H9 (cell line): ENCODE results near the gene AXIN1. TPM values are rescaled to one million over a fixed set of nuclear protein-coding genes. Genes with fewer than 3 reads are reported as not detected.

Source experiments
- DNase-seq: peaks from one replicate; pipeline ENCODE4 v3.0.0-alpha.2; 2017
- H2AFZ ChIP-seq: one replicate; pipeline ENCODE4 v1.6.1; 2013; ENCODE audit warnings: mild to moderate bottlenecking, low read length, control low read depth, moderate library complexity
- H2AK5ac ChIP-seq: 2 replicates; pipeline ENCODE4 v1.6.1; 2013; ENCODE audit warnings: low read length, control low read depth, mixed read lengths; ENCODE audit not compliant: insufficient read length
- H2BK120ac ChIP-seq: one replicate; pipeline ENCODE4 v1.6.1; 2013; ENCODE audit warnings: low read depth, mild to moderate bottlenecking, low read length, control low read depth, inconsistent platforms; ENCODE audit not compliant: poor library complexity, severe bottlenecking
- H2BK12ac ChIP-seq: 2 replicates; pipeline ENCODE4 v1.6.1; 2013; ENCODE audit warnings: low read length, control low read depth, mixed read lengths, low read depth; ENCODE audit not compliant: insufficient read length
- H2BK15ac ChIP-seq: 2 replicates; pipeline ENCODE4 v1.6.1; 2013; ENCODE audit warnings: low read depth, low read length, control low read depth
- H2BK20ac ChIP-seq: one replicate; pipeline ENCODE4 v1.6.1; 2013; ENCODE audit warnings: low read depth, mild to moderate bottlenecking, low read length, control low read depth, inconsistent platforms; ENCODE audit not compliant: poor library complexity, severe bottlenecking
- H2BK5ac ChIP-seq: 2 replicates; pipeline ENCODE4 v1.6.1; 2013; ENCODE audit warnings: low read length, control low read depth, mixed read lengths; ENCODE audit not compliant: insufficient read length
- H3K14ac ChIP-seq: 2 replicates; pipeline ENCODE4 v1.6.1; 2013; ENCODE audit warnings: low read length, control low read depth; ENCODE audit not compliant: insufficient read depth
- H3K18ac ChIP-seq: 2 replicates; pipeline ENCODE4 v1.6.1; 2013; ENCODE audit warnings: low read depth, mild to moderate bottlenecking, mixed read lengths, low read length, control low read depth; ENCODE audit not compliant: insufficient read length
- H3K23ac ChIP-seq: 2 replicates; pipeline ENCODE4 v1.6.1; 2013; ENCODE audit warnings: low read length, control low read depth, mixed read lengths, low read depth; ENCODE audit not compliant: insufficient read length
- H3K23me2 ChIP-seq: 2 replicates; pipeline ENCODE4 v1.6.1; 2013; ENCODE audit warnings: low read depth, mild to moderate bottlenecking, mixed read lengths, low read length, control low read depth; ENCODE audit not compliant: insufficient read length, poor library complexity, severe bottlenecking
- H3K27ac ChIP-seq: 2 replicates; pipeline ENCODE4 v1.5.1; 2013; ENCODE audit warnings: low read length, control low read depth, mixed read lengths, low read depth; ENCODE audit not compliant: insufficient read length
- H3K27me3 ChIP-seq: 2 replicates; pipeline ENCODE4 v1.6.1; 2013; ENCODE audit warnings: low read length, control low read depth, inconsistent platforms; ENCODE audit not compliant: insufficient read depth
- H3K4ac ChIP-seq: 2 replicates; pipeline ENCODE4 v1.6.1; 2013; ENCODE audit warnings: low read depth, mild to moderate bottlenecking, control low read depth, inconsistent platforms, low read length, moderate library complexity
- H3K4me1 ChIP-seq: 2 replicates; pipeline ENCODE4 v1.6.1; 2013; ENCODE audit warnings: low read length, control low read depth, inconsistent platforms; ENCODE audit not compliant: insufficient read depth
- H3K4me2 ChIP-seq: 2 replicates; pipeline ENCODE4 v1.6.1; 2013; ENCODE audit warnings: low read length, control low read depth, mixed read lengths; ENCODE audit not compliant: insufficient read length, insufficient read depth
- H3K56ac ChIP-seq: 2 replicates; pipeline ENCODE4 v1.6.1; 2013; ENCODE audit warnings: low read depth, mild to moderate bottlenecking, mixed read lengths, low read length, control low read depth; ENCODE audit not compliant: insufficient read length
- H3K79me1 ChIP-seq: 2 replicates; pipeline ENCODE4 v1.6.1; 2013; ENCODE audit warnings: low read depth, mild to moderate bottlenecking, moderate library complexity, low read length, control low read depth, inconsistent platforms; ENCODE audit not compliant: insufficient read depth, poor library complexity, severe bottlenecking
- H3K79me2 ChIP-seq: 2 replicates; pipeline ENCODE4 v1.6.1; 2013; ENCODE audit warnings: low read length, control low read depth, inconsistent platforms; ENCODE audit not compliant: insufficient read depth
- H3K9ac ChIP-seq: 2 replicates; pipeline ENCODE4 v1.6.1; 2013; ENCODE audit warnings: low read length, control low read depth, mixed read lengths; ENCODE audit not compliant: insufficient read length; ENCODE audit errors: extremely low read depth
- H3K9me3 ChIP-seq: one replicate; pipeline ENCODE4 v1.6.1; 2013; ENCODE audit warnings: low read depth, low read length, inconsistent platforms; ENCODE audit not compliant: control insufficient read depth
- H3T11ph ChIP-seq: one replicate; pipeline ENCODE4 v1.6.1; 2013; ENCODE audit warnings: mild to moderate bottlenecking, low read length, control low read depth, inconsistent platforms
- H4K20me1 ChIP-seq: one replicate; pipeline ENCODE4 v1.6.1; 2013; ENCODE audit not compliant: control insufficient read depth, insufficient read length, insufficient read depth
- H4K5ac ChIP-seq: 2 replicates; pipeline ENCODE4 v1.6.1; 2013; ENCODE audit warnings: low read depth, mild to moderate bottlenecking, mixed read lengths, low read length, control low read depth; ENCODE audit not compliant: insufficient read length
- H4K8ac ChIP-seq: replicated peaks from 2 replicates; pipeline ENCODE4 v1.6.1; 2013; ENCODE audit warnings: low read length, control low read depth, mixed read lengths, low read depth; ENCODE audit not compliant: insufficient read length
- H4K91ac ChIP-seq: 2 replicates; pipeline ENCODE4 v1.6.1; 2013; ENCODE audit warnings: low read depth, mild to moderate bottlenecking, moderate library complexity, mixed read lengths, low read length, control low read depth; ENCODE audit not compliant: insufficient read length
- H3K27ac Mint-ChIP-seq, 3 experiments: 2 replicates in 2 of 3; 3 replicates in 1 of 3; pipeline ENCODE4 v1.8.0; 2020 to 2021; ENCODE audit warnings: mixed read lengths in 3 of 3, mild to moderate bottlenecking in 1 of 3, moderate library complexity in 1 of 3
- H3K27me3 Mint-ChIP-seq: 2 replicates; pipeline ENCODE4 v1.8.0; 2021; ENCODE audit warnings: low read depth, mild to moderate bottlenecking, moderate library complexity, mixed read lengths
- H3K36me3 Mint-ChIP-seq, 3 experiments: 2 replicates in 2 of 3; 3 replicates in 1 of 3; pipeline ENCODE4 v1.8.0; 2020 to 2021; ENCODE audit warnings: low read depth in 3 of 3, mixed read lengths in 3 of 3; ENCODE audit not compliant: insufficient read depth in 1 of 3
- H3K4me1 Mint-ChIP-seq, 2 experiments: 2 replicates each; pipeline ENCODE4 v1.8.0; 2020; ENCODE audit warnings: mixed read lengths in 2 of 2
- H3K4me3 Mint-ChIP-seq, 2 experiments: 2 replicates in 1 of 2; 3 replicates in 1 of 2; pipeline ENCODE4 v1.8.0; 2020 to 2021; ENCODE audit warnings: mild to moderate bottlenecking in 2 of 2, mixed read lengths in 2 of 2, moderate library complexity in 1 of 2
- H3K9me3 Mint-ChIP-seq, 2 experiments: 2 replicates in 1 of 2; 3 replicates in 1 of 2; pipeline ENCODE4 v1.8.0; 2020; ENCODE audit warnings: mild to moderate bottlenecking in 2 of 2, mixed read lengths in 2 of 2, moderate library complexity in 1 of 2
- WGBS: extraction: QIAGEN DNeasy Blood & Tissue Kit; methylation state at CpG from one replicate; pipeline ENCODE4 v1.1.7; 2013; ENCODE audit warnings: missing lambda C conversion rate, low lambda C conversion rate, mixed read lengths; ENCODE audit not compliant: insufficient read length; ENCODE audit errors: extremely low coverage; 5-methylcytosine and 5-hydroxymethylcytosine counted together
- total RNA-seq: library from RNA; stranded (reverse); gene quantifications from 2 replicates; pipeline ENCODE4 v1.2.1, GENCODE V29; 2021
- TF ChIP-seq, protein P1 (sequence below): fragments of 200-600 bp; sonication (generic); conservative IDR thresholded peaks from 3 replicates; pipeline ENCODE4 v1.8.0; 2021; ENCODE audit warnings: antibody characterized with exemption, mild to moderate bottlenecking

The AXIN1 gene
- total RNA-seq, 1 experiment from 2014 or later, result 50.9 TPM

DNA sequence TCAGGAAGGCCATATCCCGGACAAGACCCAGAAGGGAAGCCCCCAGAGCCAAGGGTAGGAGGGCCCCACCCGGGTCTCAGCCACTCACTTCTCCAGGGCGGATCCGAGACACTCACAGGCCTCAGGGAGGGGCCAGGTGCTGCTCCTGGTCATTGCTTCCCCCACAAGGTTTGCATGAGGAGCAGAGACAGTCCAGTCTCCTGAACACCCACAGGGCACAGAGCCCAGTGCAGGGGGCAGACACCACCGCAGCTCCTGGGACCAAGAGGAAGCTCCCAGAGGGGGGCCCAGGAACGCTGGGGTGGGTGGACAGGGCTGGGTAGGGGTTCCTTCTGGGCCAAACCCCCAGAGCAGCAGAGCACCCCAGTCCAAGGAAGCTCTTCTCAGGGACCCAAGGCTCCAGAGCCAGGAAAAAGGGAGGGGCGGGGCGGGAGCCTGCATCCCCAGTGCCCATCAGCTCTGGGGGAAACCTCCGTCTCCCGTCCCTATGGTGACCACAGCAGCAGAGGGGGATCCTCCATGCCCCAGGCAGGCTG, 18.5 kb upstream of the AXIN1 start:
- no peak overlapping the region for H3K18ac ChIP-seq
- Mint-ChIP-seq H3K9me3 (no peaks in the 10 kb centered on the region), H3K4me1 (peaks cover 9 to 13% of the 10 kb centered on the region in 2 experiments), H3K4me3 (peak overlapping the region; percentile 76 to 87), H3K36me3 (peaks cover 7 to 64% (median 46%) of the 10 kb centered on the region in 3 experiments), H3K27me3 (no peaks in the 10 kb centered on the region; the same call in 1 of the 2 replicates), H3K27ac (peak overlapping the region in 2 of 3 experiments; percentile 44 to 86; a peak in 1 of 7 replicates)
- H2AK5ac ChIP-seq, result no peak overlapping the region
- no peak overlapping the region for H3K14ac ChIP-seq
- H2BK5ac ChIP-seq, result no peak overlapping the region
- no peak overlapping the region for H3K27ac ChIP-seq
- no peak overlapping the region for H4K91ac ChIP-seq
- H3K56ac ChIP-seq, result no peak overlapping the region
- no peak for DNase-seq
- H3K4me1 ChIP-seq, result no peaks in the 10 kb centered on the region
- no peak overlapping the region for H4K8ac ChIP-seq
- WGBS, result no CpG with 5 or more reads among the region's 10 CpGs
- H3K9ac ChIP-seq, result no peak overlapping the region
- H3K79me2 ChIP-seq, result no peaks in the 10 kb centered on the region
- H3K4me2 ChIP-seq, result no peak overlapping the region
- no peak overlapping the region for H2BK12ac ChIP-seq
- H2BK15ac ChIP-seq, result no peak overlapping the region
- H3K23me2 ChIP-seq, result no peaks in the 10 kb centered on the region
- H2BK120ac ChIP-seq, result no peak overlapping the region
- H2AFZ ChIP-seq, result no peak overlapping the region
- H3K27me3 ChIP-seq, result no peaks in the 10 kb centered on the region
- H2BK20ac ChIP-seq, result no peak overlapping the region
- no peaks in the 10 kb centered on the region for H3K79me1 ChIP-seq
- H4K5ac ChIP-seq, result no peak overlapping the region
- TF ChIP-seq, protein P1, sequence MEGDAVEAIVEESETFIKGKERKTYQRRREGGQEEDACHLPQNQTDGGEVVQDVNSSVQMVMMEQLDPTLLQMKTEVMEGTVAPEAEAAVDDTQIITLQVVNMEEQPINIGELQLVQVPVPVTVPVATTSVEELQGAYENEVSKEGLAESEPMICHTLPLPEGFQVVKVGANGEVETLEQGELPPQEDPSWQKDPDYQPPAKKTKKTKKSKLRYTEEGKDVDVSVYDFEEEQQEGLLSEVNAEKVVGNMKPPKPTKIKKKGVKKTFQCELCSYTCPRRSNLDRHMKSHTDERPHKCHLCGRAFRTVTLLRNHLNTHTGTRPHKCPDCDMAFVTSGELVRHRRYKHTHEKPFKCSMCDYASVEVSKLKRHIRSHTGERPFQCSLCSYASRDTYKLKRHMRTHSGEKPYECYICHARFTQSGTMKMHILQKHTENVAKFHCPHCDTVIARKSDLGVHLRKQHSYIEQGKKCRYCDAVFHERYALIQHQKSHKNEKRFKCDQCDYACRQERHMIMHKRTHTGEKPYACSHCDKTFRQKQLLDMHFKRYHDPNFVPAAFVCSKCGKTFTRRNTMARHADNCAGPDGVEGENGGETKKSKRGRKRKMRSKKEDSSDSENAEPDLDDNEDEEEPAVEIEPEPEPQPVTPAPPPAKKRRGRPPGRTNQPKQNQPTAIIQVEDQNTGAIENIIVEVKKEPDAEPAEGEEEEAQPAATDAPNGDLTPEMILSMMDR, result no peak
- H3K9me3 ChIP-seq, result no peaks in the 10 kb centered on the region
- H4K20me1 ChIP-seq, result no peaks in the 10 kb centered on the region
- no peak overlapping the region for H3T11ph ChIP-seq
- no peak overlapping the region for H3K23ac ChIP-seq
- no peak overlapping the region for H3K4ac ChIP-seq
